ENCODE data around the gene DSPP.

- TF ChIP-seq POLR2AphosphoS5 (IDR thresholded peaks at IDR 0.05; ENCODE audit: low read depth, low read length) (no peak), POLR2A (IDR thresholded peaks at IDR 0.05; ENCODE audit: control extremely low read depth in 1 of 2, low read depth in 2 of 2, low read length in 2 of 2) (no peak)
- TF ChIP-seq, protein P1, sequence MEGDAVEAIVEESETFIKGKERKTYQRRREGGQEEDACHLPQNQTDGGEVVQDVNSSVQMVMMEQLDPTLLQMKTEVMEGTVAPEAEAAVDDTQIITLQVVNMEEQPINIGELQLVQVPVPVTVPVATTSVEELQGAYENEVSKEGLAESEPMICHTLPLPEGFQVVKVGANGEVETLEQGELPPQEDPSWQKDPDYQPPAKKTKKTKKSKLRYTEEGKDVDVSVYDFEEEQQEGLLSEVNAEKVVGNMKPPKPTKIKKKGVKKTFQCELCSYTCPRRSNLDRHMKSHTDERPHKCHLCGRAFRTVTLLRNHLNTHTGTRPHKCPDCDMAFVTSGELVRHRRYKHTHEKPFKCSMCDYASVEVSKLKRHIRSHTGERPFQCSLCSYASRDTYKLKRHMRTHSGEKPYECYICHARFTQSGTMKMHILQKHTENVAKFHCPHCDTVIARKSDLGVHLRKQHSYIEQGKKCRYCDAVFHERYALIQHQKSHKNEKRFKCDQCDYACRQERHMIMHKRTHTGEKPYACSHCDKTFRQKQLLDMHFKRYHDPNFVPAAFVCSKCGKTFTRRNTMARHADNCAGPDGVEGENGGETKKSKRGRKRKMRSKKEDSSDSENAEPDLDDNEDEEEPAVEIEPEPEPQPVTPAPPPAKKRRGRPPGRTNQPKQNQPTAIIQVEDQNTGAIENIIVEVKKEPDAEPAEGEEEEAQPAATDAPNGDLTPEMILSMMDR (IDR thresholded peaks at IDR 0.05; ENCODE audit: control extremely low read depth in 1 of 3, insufficient read depth in 1 of 3, low read depth in 1 of 3, low read length in 3 of 3): no peak
- TF ChIP-seq, protein P2, sequence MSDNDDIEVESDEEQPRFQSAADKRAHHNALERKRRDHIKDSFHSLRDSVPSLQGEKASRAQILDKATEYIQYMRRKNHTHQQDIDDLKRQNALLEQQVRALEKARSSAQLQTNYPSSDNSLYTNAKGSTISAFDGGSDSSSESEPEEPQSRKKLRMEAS (IDR thresholded peaks at IDR 0.05): no peak
These were observed 32.9 kb upstream of the DSPP start for GRCh38 chr4:87575408-87575807.
